Fibroblast of lung (primary cell): ENCODE data around the gene MACROD2. TPM values are rescaled to one million over a fixed set of nuclear protein-coding genes. Genes with fewer than 3 reads are reported as not detected.

Experiments
- DNase-seq, 2 donors: peaks; one replicate each; pipeline versions ENCODE4 v3.0.0 to v3.0.0-alpha.2; 2010; ENCODE audit warnings: low read depth in 2 of 2
- H2AFZ ChIP-seq: 2 replicates; pipeline ENCODE4 v1.5.1; 2012; ENCODE audit warnings: low read length, control low read depth, inconsistent platforms
- H3K27ac ChIP-seq: 2 replicates; pipeline ENCODE4 v1.5.1; 2011; ENCODE audit warnings: low read length, control low read depth; ENCODE audit not compliant: insufficient read depth
- H3K27me3 ChIP-seq: 2 replicates; pipeline ENCODE4 v1.5.1; 2011; ENCODE audit warnings: mild to moderate bottlenecking, low read length; ENCODE audit not compliant: control insufficient read depth, insufficient read depth
- H3K36me3 ChIP-seq: 2 replicates; pipeline ENCODE4 v1.5.1; 2011; ENCODE audit warnings: low read length; ENCODE audit not compliant: control insufficient read depth, insufficient read depth
- H3K4me1 ChIP-seq: 2 replicates; pipeline ENCODE4 v1.5.1; 2011; ENCODE audit warnings: low read length; ENCODE audit not compliant: control insufficient read depth, insufficient read depth; ENCODE audit errors: extremely low read depth
- H3K4me2 ChIP-seq: 2 replicates; pipeline ENCODE4 v1.5.1; 2011; ENCODE audit warnings: low read length, control low read depth; ENCODE audit not compliant: insufficient read depth; ENCODE audit errors: extremely low read depth
- H3K4me3 ChIP-seq, 4 experiments: fragments of 200-600 bp in 1 of 4; sonication (generic) in 1 of 4; replicated peaks in 1 of 4; 2 replicates each; pipeline ENCODE4 v1.5.1; 2011 to 2016; ENCODE audit warnings: low read length in 4 of 4, low read depth in 3 of 4, mild to moderate bottlenecking in 3 of 4, control low read depth in 2 of 4, inconsistent platforms in 1 of 4, mixed read lengths in 1 of 4; ENCODE audit not compliant: insufficient read depth in 1 of 4; ENCODE audit errors: control extremely low read depth in 1 of 4
- H3K79me2 ChIP-seq: 2 replicates; pipeline ENCODE4 v1.5.1; 2012; ENCODE audit warnings: mild to moderate bottlenecking, low read length, inconsistent platforms; ENCODE audit not compliant: control insufficient read depth, insufficient read depth
- H3K9ac ChIP-seq: 2 replicates; pipeline ENCODE4 v1.5.1; 2011; ENCODE audit warnings: mild to moderate bottlenecking, low read length, control low read depth; ENCODE audit not compliant: insufficient read depth
- H3K9me3 ChIP-seq: 2 replicates; pipeline ENCODE4 v1.5.1; 2012; ENCODE audit warnings: low read depth, low read length; ENCODE audit not compliant: control insufficient read depth, insufficient read depth
- H4K20me1 ChIP-seq: 2 replicates; pipeline ENCODE4 v1.5.1; 2011; ENCODE audit warnings: low read length; ENCODE audit not compliant: control insufficient read depth, insufficient read depth; ENCODE audit errors: extremely low read depth
- CTCF ChIP-seq, 2 donors: IDR thresholded peaks in 1 of 2; conservative IDR thresholded peaks in 1 of 2; 1 replicate in 1 of 2; 2 replicates in 1 of 2; pipeline ENCODE4 v1.5.1; 2011 to 2012; ENCODE audit warnings: low read length in 2 of 2, control low read depth in 1 of 2, inconsistent platforms in 1 of 2, low read depth in 1 of 2, mild to moderate bottlenecking in 1 of 2
- EZH2 ChIP-seq: IDR thresholded peaks from 2 replicates; pipeline ENCODE4 v1.5.1; 2012; ENCODE audit warnings: low read length, control low read depth, mild to moderate bottlenecking; ENCODE audit errors: missing control alignments
- polyA plus RNA-seq, 2 donors: library from polyadenylated mRNA; depleted of rRNA in 1 of 2; stranded (reverse) in 1 of 2; unstranded in 1 of 2; fragments of >200 nt; gene quantifications; 2 replicates each; pipeline ENCODE4 v1.2.1, GENCODE V29; 2011 to 2012; ENCODE audit warnings: missing spikeins in 1 of 2
- total RNA-seq: library from RNA; depleted of rRNA; stranded (reverse); fragments of >200 nt; gene quantifications from 2 replicates; pipeline ENCODE4 v1.2.1, GENCODE V29; 2014

MACROD2 gene
- total and polyA plus RNA-seq, 2 donors (not counting 1 experiment from before 2014, with no cell fraction given), result 0.54 to 1.7 TPM

GRCh38 chr20:14935285-14935684 lies 940.0 kb downstream of the MACROD2 start:
- Histone ChIP-seq H2AFZ (no peak overlapping the region), H3K9ac (no peak overlapping the region), H3K4me2 (no peak overlapping the region), H4K20me1 (no peaks in the 10 kb centered on the region), H3K9me3 (no peaks in the 10 kb centered on the region), H3K27me3 (no peaks in the 10 kb centered on the region), H3K36me3 (no peaks in the 10 kb centered on the region), H3K4me1 (no peaks in the 10 kb centered on the region), H3K4me3 (no peak overlapping the region), H3K79me2 (no peaks in the 10 kb centered on the region), H3K27ac (no peak overlapping the region)
- no peak for TF ChIP-seq CTCF (conservative IDR thresholded peaks at IDR 0.05 in 1 of 2, IDR thresholded peaks at IDR 0.05 in 1 of 2; ENCODE audit: low read depth in 1 of 2, low read length in 2 of 2)
- no peak for TF ChIP-seq EZH2
- no peak for DNase-seq

GRCh38 chr20:14937021-14937420 lies 941.7 kb downstream of the MACROD2 start:
- H3K4me3 ChIP-seq, result no peak overlapping the region
- H3K4me2 ChIP-seq, result no peak overlapping the region
- no peak overlapping the region for H2AFZ ChIP-seq
- H4K20me1 ChIP-seq, result no peaks in the 10 kb centered on the region
- DNase-seq, result no peak
- H3K79me2 ChIP-seq, result no peaks in the 10 kb centered on the region
- H3K36me3 ChIP-seq, result no peaks in the 10 kb centered on the region
- H3K27ac ChIP-seq, result no peak overlapping the region
- no peaks in the 10 kb centered on the region for H3K27me3 ChIP-seq
- no peak overlapping the region for H3K9ac ChIP-seq
- TF ChIP-seq CTCF (conservative IDR thresholded peaks at IDR 0.05 in 1 of 2, IDR thresholded peaks at IDR 0.05 in 1 of 2; ENCODE audit: low read depth in 1 of 2, low read length in 2 of 2) (no peak), EZH2 (no peak)
- H3K9me3 ChIP-seq, result no peaks in the 10 kb centered on the region
- H3K4me1 ChIP-seq, result no peaks in the 10 kb centered on the region

- H3K27me3 ChIP-seq, result no peaks in the 10 kb centered on the region
- no peaks in the 10 kb centered on the region for H4K20me1 ChIP-seq
- H3K4me3 ChIP-seq, result no peak overlapping the region
- H3K4me2 ChIP-seq, result no peak overlapping the region
- H3K9me3 ChIP-seq, result no peaks in the 10 kb centered on the region
- TF ChIP-seq EZH2, result no peak
- no peak for TF ChIP-seq CTCF (conservative IDR thresholded peaks at IDR 0.05 in 1 of 2, IDR thresholded peaks at IDR 0.05 in 1 of 2; ENCODE audit: low read depth in 1 of 2, low read length in 2 of 2)
- no peak overlapping the region for H2AFZ ChIP-seq
- no peak overlapping the region for H3K9ac ChIP-seq
- no peak for DNase-seq
- H3K36me3 ChIP-seq, result no peaks in the 10 kb centered on the region
- H3K27ac ChIP-seq, result no peak overlapping the region
- H3K4me1 ChIP-seq, result no peaks in the 10 kb centered on the region
- H3K79me2 ChIP-seq, result no peaks in the 10 kb centered on the region
These were observed 942.5 kb downstream of the MACROD2 start for GRCh38 chr20:14937846-14938245.
